ENCODE measurements around the gene ZNF532.

ZNF532 gene

DNA sequence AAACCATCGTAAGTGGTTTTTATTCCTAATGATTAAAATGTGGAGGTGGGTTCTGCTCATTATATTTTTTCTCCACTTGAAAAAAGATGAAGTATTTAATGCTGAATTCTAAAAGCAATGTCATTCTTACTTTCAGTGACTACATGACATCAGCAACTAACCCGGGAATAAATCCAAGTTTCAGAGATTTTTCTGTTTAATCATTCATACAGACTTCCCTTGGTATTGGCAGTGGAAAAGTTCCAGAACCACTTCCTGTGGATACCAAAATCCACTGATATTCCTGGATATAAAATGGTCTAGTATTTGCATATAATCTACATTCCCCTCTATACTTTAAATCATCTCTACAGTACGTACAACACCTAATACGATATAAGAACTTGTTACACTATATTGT, 128.6 kb downstream of the ZNF532 start:
- Histone ChIP-seq H3K4me3 (ENCODE audit: low read length) (no peak overlapping the region), H3K27me3 (replicated peaks; ENCODE audit: insufficient read depth, low read length) (no peaks in the 10 kb centered on the region), H3K9me3 (replicated peaks; ENCODE audit: insufficient read depth, low read length) (no peaks in the 10 kb centered on the region), H3K9me2 (replicated peaks; ENCODE audit: insufficient read depth, low read length) (no peaks in the 10 kb centered on the region), H3K4me1 (ENCODE audit: low read length) (peaks cover 29% of the 10 kb centered on the region), H3K27ac (ENCODE audit: low read length) (peak overlapping the region; percentile 16; the same call in 1 of the 2 replicates), H4K20me1 (ENCODE audit: insufficient read depth, low read length) (no peaks in the 10 kb centered on the region), H3F3A (ENCODE audit: insufficient read depth, low read length) (no peaks in the 10 kb centered on the region), H3K4me2 (ENCODE audit: low read depth, low read length) (peak overlapping the region; percentile 23; the same call in 1 of the 2 replicates), H2AFZ (ENCODE audit: low read length) (no peak overlapping the region), H3K36me3 (replicated peaks; ENCODE audit: insufficient read depth, low read length) (no peaks in the 10 kb centered on the region), H3K9ac (ENCODE audit: low read length) (no peak overlapping the region), H3K79me2 (ENCODE audit: low read length) (no peaks in the 10 kb centered on the region)
- DNase-seq: no peak
- TF ChIP-seq, protein P1, sequence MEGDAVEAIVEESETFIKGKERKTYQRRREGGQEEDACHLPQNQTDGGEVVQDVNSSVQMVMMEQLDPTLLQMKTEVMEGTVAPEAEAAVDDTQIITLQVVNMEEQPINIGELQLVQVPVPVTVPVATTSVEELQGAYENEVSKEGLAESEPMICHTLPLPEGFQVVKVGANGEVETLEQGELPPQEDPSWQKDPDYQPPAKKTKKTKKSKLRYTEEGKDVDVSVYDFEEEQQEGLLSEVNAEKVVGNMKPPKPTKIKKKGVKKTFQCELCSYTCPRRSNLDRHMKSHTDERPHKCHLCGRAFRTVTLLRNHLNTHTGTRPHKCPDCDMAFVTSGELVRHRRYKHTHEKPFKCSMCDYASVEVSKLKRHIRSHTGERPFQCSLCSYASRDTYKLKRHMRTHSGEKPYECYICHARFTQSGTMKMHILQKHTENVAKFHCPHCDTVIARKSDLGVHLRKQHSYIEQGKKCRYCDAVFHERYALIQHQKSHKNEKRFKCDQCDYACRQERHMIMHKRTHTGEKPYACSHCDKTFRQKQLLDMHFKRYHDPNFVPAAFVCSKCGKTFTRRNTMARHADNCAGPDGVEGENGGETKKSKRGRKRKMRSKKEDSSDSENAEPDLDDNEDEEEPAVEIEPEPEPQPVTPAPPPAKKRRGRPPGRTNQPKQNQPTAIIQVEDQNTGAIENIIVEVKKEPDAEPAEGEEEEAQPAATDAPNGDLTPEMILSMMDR (IDR thresholded peaks at IDR 0.05; ENCODE audit: low read length): no peak

DNA sequence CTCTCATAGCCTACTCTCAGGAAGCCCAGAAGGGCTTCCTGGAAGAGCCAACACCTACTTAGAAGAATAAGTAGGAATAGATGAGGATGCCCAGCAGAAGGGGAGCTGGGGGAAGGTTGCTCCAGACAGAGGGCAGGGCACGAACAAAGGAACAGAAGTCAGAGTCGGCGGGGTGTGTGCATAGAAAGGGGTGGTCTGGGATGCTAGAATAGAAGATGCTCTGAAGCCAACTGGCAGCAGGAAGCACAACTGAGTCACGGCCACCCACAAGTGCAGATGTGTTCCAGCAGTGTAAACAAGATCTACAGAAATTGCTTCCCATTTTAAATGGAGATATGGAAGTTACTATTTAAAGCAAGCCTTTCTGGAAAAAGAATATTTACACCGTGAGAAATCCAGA, 131.0 kb downstream of the ZNF532 start:
- Histone ChIP-seq H3K9ac (ENCODE audit: low read length) (no peak overlapping the region), H3K4me2 (ENCODE audit: low read depth, low read length) (no peak overlapping the region), H3F3A (ENCODE audit: insufficient read depth, low read length) (no peaks in the 10 kb centered on the region), H4K20me1 (ENCODE audit: insufficient read depth, low read length) (no peaks in the 10 kb centered on the region), H3K9me3 (replicated peaks; ENCODE audit: insufficient read depth, low read length) (no peaks in the 10 kb centered on the region), H3K4me3 (ENCODE audit: low read length) (no peak overlapping the region), H3K27ac (ENCODE audit: low read length) (no peak overlapping the region), H2AFZ (ENCODE audit: low read length) (no peak overlapping the region), H3K27me3 (replicated peaks; ENCODE audit: insufficient read depth, low read length) (no peaks in the 10 kb centered on the region), H3K4me1 (ENCODE audit: low read length) (peaks cover 29% of the 10 kb centered on the region), H3K79me2 (ENCODE audit: low read length) (no peaks in the 10 kb centered on the region), H3K36me3 (replicated peaks; ENCODE audit: insufficient read depth, low read length) (no peaks in the 10 kb centered on the region), H3K9me2 (replicated peaks; ENCODE audit: insufficient read depth, low read length) (no peaks in the 10 kb centered on the region)
- TF ChIP-seq EZH2phosphoT487 (IDR thresholded peaks at IDR 0.05; ENCODE audit: low read length): no peak
- no peak for TF ChIP-seq EZH2 (optimal IDR thresholded peaks at IDR 0.05; ENCODE audit: low read depth, low read length)
- TF ChIP-seq, protein P1 (IDR thresholded peaks at IDR 0.05; ENCODE audit: low read length): no peak
- DNase-seq: no peak

DNA sequence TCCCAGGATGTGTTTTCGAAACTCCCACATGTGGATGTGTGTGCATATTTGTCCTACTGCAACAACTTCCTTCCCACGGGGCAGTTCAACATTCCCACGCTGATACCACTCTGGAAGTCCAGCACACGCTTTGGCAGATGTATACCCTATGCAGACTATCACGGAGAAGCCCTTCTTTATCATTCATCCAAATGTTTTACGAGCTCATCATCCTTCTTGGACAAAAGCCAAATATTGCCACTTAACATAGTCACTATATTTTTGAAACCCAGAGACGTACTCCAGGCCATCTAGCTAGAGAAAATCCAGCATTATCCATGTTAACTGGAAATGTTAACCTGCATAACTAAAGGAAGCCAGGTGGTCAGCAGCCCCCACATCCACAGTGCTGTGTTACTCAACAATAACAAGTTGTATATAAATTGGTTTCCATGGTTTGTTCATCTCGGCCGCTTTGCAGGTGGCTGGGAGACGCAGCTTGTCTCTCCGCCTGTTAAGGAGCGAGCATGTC, 131.5 kb downstream of the ZNF532 start:
- Histone ChIP-seq H3K27ac (ENCODE audit: low read length) (no peak overlapping the region), H3K4me3 (ENCODE audit: low read length) (no peak overlapping the region), H4K20me1 (ENCODE audit: insufficient read depth, low read length) (no peaks in the 10 kb centered on the region), H3K4me1 (ENCODE audit: low read length) (peaks cover 24% of the 10 kb centered on the region), H3K9ac (ENCODE audit: low read length) (no peak overlapping the region), H3K9me3 (replicated peaks; ENCODE audit: insufficient read depth, low read length) (no peaks in the 10 kb centered on the region), H3K36me3 (replicated peaks; ENCODE audit: insufficient read depth, low read length) (no peaks in the 10 kb centered on the region), H3K79me2 (ENCODE audit: low read length) (no peaks in the 10 kb centered on the region), H3K27me3 (replicated peaks; ENCODE audit: insufficient read depth, low read length) (no peaks in the 10 kb centered on the region), H3K9me2 (replicated peaks; ENCODE audit: insufficient read depth, low read length) (no peaks in the 10 kb centered on the region), H2AFZ (ENCODE audit: low read length) (no peak overlapping the region), H3F3A (ENCODE audit: insufficient read depth, low read length) (no peaks in the 10 kb centered on the region), H3K4me2 (ENCODE audit: low read depth, low read length) (no peak overlapping the region)
- no peak for DNase-seq
- no peak for TF ChIP-seq EZH2phosphoT487 (IDR thresholded peaks at IDR 0.05; ENCODE audit: low read length)
- no peak for TF ChIP-seq EZH2 (optimal IDR thresholded peaks at IDR 0.05; ENCODE audit: low read depth, low read length)
- TF ChIP-seq, protein P1 (IDR thresholded peaks at IDR 0.05; ENCODE audit: low read length): no peak
